Measurements from ENCODE around the gene PAIP2. TPM values are rescaled to one million over a fixed set of nuclear protein-coding genes. Genes with fewer than 3 reads are reported as not detected.

The PAIP2 gene
- total RNA-seq, 4 donors from 2014 or later, result 84.3 to 124 (median 87.2) TPM

GRCh38 chr5:139341187-139341688, 416 bp upstream of the PAIP2 start:
- no peak for TF ChIP-seq CTCF (IDR thresholded peaks at IDR 0.05; ENCODE audit: low read depth)

GRCh38 chr5:139342423-139342723, 719 bp downstream of the PAIP2 start:
- TF ChIP-seq CTCF (IDR thresholded peaks at IDR 0.05; ENCODE audit: low read depth), result no peak

- no peak for TF ChIP-seq CTCF (IDR thresholded peaks at IDR 0.05; ENCODE audit: low read depth)
Observed at GRCh38 chr5:139343476-139343875, 1.8 kb downstream of the PAIP2 start.

GRCh38 chr5:139344177-139344576, 2.5 kb downstream of the PAIP2 start:
- TF ChIP-seq CTCF (IDR thresholded peaks at IDR 0.05; ENCODE audit: low read depth), result no peak

GRCh38 chr5:139354186-139354585, 12.5 kb downstream of the PAIP2 start:
- no peak for TF ChIP-seq CTCF (IDR thresholded peaks at IDR 0.05; ENCODE audit: low read depth)

GRCh38 chr5:139358064-139358463, 16.4 kb downstream of the PAIP2 start:
- no peak for TF ChIP-seq CTCF (IDR thresholded peaks at IDR 0.05; ENCODE audit: low read depth)

GRCh38 chr5:139360384-139360783, 18.7 kb downstream of the PAIP2 start:
- TF ChIP-seq CTCF (IDR thresholded peaks at IDR 0.05; ENCODE audit: low read depth), result no peak

Data from subcutaneous adipose tissue (tissue), 4 donors.